Loucy (cell line): Measurements from ENCODE around the gene FLT3LG.

Experiments
- H2AFZ ChIP-seq: fragments of 200-600 bp; sonication (generic); 2 replicates; pipeline ENCODE4 v1.6.0; 2016; ENCODE audit warnings: antibody characterized with exemption, mild to moderate bottlenecking, low read length, moderate library complexity
- H3F3A ChIP-seq: fragments of 200-600 bp; 2 replicates; pipeline ENCODE4 v1.6.0; 2016; ENCODE audit warnings: antibody characterized with exemption, low read depth, mild to moderate bottlenecking
- H3K27me3 ChIP-seq: fragments of 200-600 bp; sonication (generic); 2 replicates; pipeline ENCODE4 v1.6.1; 2014; ENCODE audit warnings: low read length, mild to moderate bottlenecking; ENCODE audit not compliant: insufficient read depth, poor library complexity, severe bottlenecking
- H3K36me3 ChIP-seq: fragments of 200-600 bp; sonication (generic); 2 replicates; pipeline ENCODE4 v1.6.1; 2016; ENCODE audit warnings: low read length; ENCODE audit not compliant: insufficient read depth
- H3K4me1 ChIP-seq: fragments of 200-600 bp; sonication (generic); 2 replicates; pipeline ENCODE4 v1.5.1; 2014; ENCODE audit warnings: low read length, mild to moderate bottlenecking; ENCODE audit not compliant: insufficient read depth, poor library complexity, severe bottlenecking
- H3K4me2 ChIP-seq: fragments of 200-600 bp; sonication (generic); 2 replicates; pipeline ENCODE4 v1.6.0; 2014; ENCODE audit warnings: antibody characterized with exemption, low read length, low read depth, mild to moderate bottlenecking; ENCODE audit not compliant: poor library complexity, severe bottlenecking
- H3K4me3 ChIP-seq: fragments of 200-600 bp; sonication (generic); 2 replicates; pipeline ENCODE4 v1.5.1; 2014; ENCODE audit warnings: low read length, mild to moderate bottlenecking, mixed read lengths; ENCODE audit not compliant: poor library complexity, severe bottlenecking
- H3K79me2 ChIP-seq: fragments of 200-600 bp; sonication (generic); 2 replicates; pipeline ENCODE4 v1.6.1; 2014; ENCODE audit warnings: low read length; ENCODE audit not compliant: insufficient read depth
- H3K9ac ChIP-seq: fragments of 200-600 bp; sonication (generic); 2 replicates; pipeline ENCODE4 v1.6.0; 2014; ENCODE audit warnings: mild to moderate bottlenecking, low read depth, low read length, moderate library complexity; ENCODE audit not compliant: poor library complexity, severe bottlenecking
- H3K9me2 ChIP-seq: fragments of 200-600 bp; sonication (generic); replicated peaks from 2 replicates; pipeline ENCODE4 v1.6.1; 2016; ENCODE audit warnings: low read depth, low read length, mixed read lengths
- H3K9me3 ChIP-seq: fragments of 200-600 bp; sonication (generic); 2 replicates; pipeline ENCODE4 v1.6.1; 2014; ENCODE audit warnings: mild to moderate bottlenecking, antibody characterized with exemption, low read length, low read depth; ENCODE audit not compliant: insufficient read depth
- H4K20me1 ChIP-seq: fragments of 200-600 bp; sonication (generic); 2 replicates; pipeline ENCODE4 v1.6.0; 2014; ENCODE audit warnings: antibody characterized with exemption, low read length, mild to moderate bottlenecking; ENCODE audit not compliant: insufficient read depth, poor library complexity, severe bottlenecking
- EZH2phosphoT487 ChIP-seq: fragments of 200-600 bp; IDR thresholded peaks from 2 replicates; pipeline ENCODE4 v1.6.1; 2018; ENCODE audit warnings: antibody characterized with exemption, mild to moderate bottlenecking, moderate library complexity, borderline replicate concordance
- TF ChIP-seq, protein P1 (sequence below): fragments of 200-600 bp; sonication (generic); conservative IDR thresholded peaks from 2 replicates; pipeline ENCODE4 v1.5.1; 2014; ENCODE audit warnings: mild to moderate bottlenecking, antibody characterized with exemption, low read length

The FLT3LG gene, protein sequence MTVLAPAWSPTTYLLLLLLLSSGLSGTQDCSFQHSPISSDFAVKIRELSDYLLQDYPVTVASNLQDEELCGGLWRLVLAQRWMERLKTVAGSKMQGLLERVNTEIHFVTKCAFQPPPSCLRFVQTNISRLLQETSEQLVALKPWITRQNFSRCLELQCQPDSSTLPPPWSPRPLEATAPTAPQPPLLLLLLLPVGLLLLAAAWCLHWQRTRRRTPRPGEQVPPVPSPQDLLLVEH

DNA sequence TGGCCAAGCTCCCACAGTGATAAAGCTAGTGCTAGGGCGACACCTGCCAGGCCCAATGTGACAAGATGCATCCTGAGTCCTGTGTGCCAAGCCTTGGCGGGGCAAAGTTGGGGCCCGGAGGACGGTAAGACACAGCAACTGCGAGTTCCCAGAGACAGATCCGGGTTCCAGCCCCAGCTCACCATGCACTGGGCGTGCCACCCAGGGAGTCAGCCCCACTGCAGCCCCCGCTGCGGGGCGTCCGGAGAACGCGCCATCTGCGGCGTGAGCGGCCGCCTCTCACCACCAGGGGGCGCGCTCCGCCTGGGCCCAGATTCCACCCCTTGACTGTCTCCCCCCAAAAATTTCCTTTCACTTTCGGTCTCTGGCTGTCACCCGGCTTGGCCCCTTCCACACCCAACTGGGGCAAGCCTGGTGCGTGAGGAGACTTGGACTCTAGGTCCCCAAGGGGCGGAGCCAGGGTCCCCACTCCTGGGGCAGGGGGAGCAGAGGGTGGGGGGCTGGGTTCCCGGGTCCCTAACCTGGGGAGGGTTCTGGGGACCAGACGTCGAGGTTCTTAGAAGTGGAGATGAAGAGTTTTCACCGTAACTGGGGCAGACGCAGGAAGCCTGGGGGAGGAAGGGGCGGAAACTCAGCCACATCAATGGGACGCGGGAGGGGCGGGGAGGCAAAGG is at the start of gene FLT3LG:
FLT3LG (plus strand) TSS at position 348 of the 674 bp plus-strand sequence. CDS start 425 bp downstream, outside the sequence.
- no peaks in the 10 kb centered on the region for H4K20me1 ChIP-seq
- TF ChIP-seq EZH2phosphoT487, result no peak
- TF ChIP-seq, protein P1, sequence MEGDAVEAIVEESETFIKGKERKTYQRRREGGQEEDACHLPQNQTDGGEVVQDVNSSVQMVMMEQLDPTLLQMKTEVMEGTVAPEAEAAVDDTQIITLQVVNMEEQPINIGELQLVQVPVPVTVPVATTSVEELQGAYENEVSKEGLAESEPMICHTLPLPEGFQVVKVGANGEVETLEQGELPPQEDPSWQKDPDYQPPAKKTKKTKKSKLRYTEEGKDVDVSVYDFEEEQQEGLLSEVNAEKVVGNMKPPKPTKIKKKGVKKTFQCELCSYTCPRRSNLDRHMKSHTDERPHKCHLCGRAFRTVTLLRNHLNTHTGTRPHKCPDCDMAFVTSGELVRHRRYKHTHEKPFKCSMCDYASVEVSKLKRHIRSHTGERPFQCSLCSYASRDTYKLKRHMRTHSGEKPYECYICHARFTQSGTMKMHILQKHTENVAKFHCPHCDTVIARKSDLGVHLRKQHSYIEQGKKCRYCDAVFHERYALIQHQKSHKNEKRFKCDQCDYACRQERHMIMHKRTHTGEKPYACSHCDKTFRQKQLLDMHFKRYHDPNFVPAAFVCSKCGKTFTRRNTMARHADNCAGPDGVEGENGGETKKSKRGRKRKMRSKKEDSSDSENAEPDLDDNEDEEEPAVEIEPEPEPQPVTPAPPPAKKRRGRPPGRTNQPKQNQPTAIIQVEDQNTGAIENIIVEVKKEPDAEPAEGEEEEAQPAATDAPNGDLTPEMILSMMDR, result peak; percentile 94
- H3K9ac ChIP-seq, result peak within 1 kb of the TSS; percentile 85
- H3K36me3 ChIP-seq, result no peaks in the 10 kb centered on the region
- no peaks in the 10 kb centered on the region for H3K9me2 ChIP-seq
- no peaks in the 10 kb centered on the region for H3K9me3 ChIP-seq
- peak within 1 kb of the TSS; percentile 82 for H2AFZ ChIP-seq
- peaks cover 48% of the 10 kb centered on the region for H3K4me1 ChIP-seq
- H3K79me2 ChIP-seq, result no peaks in the 10 kb centered on the region
- peak within 1 kb of the TSS; percentile 90 for H3K4me3 ChIP-seq
- H3K27me3 ChIP-seq, result no peaks in the 10 kb centered on the region
- H3F3A ChIP-seq, result peaks cover 15% of the 10 kb centered on the region
- peak within 1 kb of the TSS; percentile 100 for H3K4me2 ChIP-seq

DNA sequence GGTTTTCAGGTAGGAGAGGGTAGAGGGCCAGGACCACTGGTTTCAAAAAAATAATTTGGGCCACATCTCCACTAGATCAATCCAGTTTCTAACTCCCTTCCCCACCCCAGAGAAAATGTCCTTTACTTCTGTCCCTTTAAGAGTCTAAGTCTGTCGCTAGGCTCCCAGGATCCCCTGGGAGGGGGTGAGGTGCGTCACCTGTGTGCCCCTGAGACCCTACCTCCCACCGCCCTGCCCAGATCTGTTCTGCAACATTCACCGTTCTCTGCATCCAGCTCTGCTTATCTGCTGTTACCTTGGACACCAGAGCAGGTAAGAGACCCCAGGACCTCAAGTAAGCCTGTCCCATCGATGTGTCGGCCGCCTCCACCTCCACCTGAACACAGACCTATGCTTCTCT is 48.8 kb upstream of the FLT3LG start, which contains the start of gene GFY:
GFY (plus strand) TSS at position 211 of the 400 bp plus-strand sequence. CDS start 1,043 bp downstream, outside the sequence.
- TF ChIP-seq, protein P1, result no peak
- no peak for TF ChIP-seq EZH2phosphoT487
- Histone ChIP-seq H3K9ac (peak within 1 kb of the TSS; percentile 50), H3K9me3 (no peaks in the 10 kb centered on the region), H2AFZ (no peak within 1 kb of the TSS), H3F3A (no peaks in the 10 kb centered on the region), H3K4me1 (peaks cover 31% of the 10 kb centered on the region), H3K27me3 (no peaks in the 10 kb centered on the region), H3K4me3 (peak within 1 kb of the TSS; percentile 50), H3K4me2 (peak within 1 kb of the TSS; percentile 68), H3K9me2 (no peaks in the 10 kb centered on the region), H3K79me2 (no peaks in the 10 kb centered on the region), H3K36me3 (no peaks in the 10 kb centered on the region), H4K20me1 (no peaks in the 10 kb centered on the region)

DNA sequence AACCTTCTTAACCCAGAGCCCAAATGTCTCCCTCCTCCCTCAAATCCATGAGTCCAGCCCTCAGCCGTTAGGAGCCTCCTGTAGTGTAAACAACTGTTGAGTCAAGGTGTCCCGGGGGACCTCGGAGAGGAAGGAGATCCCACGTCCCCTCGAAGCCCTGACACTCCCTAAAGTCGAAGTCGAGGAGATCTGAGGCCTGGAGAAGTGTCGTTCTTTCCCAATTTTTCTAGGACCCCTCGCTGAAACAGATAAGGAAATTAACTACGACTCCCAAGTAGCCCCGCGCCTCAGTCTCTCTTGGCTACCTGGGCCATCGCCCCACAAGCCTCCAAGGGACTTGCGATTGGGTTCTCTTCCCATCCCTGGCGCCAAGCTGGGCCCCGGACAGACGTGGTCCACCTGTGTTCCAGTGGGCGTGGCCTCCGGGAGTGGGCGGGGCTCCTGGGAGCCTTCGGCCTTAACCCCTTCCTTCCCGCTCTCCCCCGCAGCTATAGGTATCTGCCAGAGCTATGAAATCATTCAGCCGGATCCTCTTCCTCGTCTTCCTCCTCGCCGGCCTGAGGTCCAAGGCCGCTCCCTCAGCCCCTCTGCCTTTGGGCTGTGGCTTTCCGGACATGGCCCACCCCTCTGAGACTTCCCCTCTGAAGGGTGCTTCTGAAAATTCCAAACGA is 48.0 kb upstream of the FLT3LG start:
- Histone ChIP-seq H4K20me1 (no peaks in the 10 kb centered on the region), H3F3A (no peaks in the 10 kb centered on the region), H3K4me1 (peaks cover 35% of the 10 kb centered on the region), H3K27me3 (no peaks in the 10 kb centered on the region), H3K9ac (no peak overlapping the region), H3K4me2 (no peak overlapping the region), H2AFZ (no peak overlapping the region), H3K36me3 (no peaks in the 10 kb centered on the region), H3K4me3 (no peak overlapping the region), H3K9me2 (no peaks in the 10 kb centered on the region), H3K9me3 (no peaks in the 10 kb centered on the region), H3K79me2 (no peaks in the 10 kb centered on the region)
- no peak for TF ChIP-seq EZH2phosphoT487
- TF ChIP-seq, protein P1, result no peak
